Colonic mucosa (tissue), 4 donors: ENCODE data around the gene ARHGEF2. TPM values are rescaled to one million over a fixed set of nuclear protein-coding genes. Genes with fewer than 3 reads are reported as not detected.

Experiments used
- DNase-seq: peaks from one replicate; pipeline ENCODE4 v3.0.0-alpha.2; 2020
- H3K27ac ChIP-seq: fragments of 200-600 bp; one replicate; pipeline ENCODE4 v1.8.0; 2021
- H3K27me3 ChIP-seq: fragments of 200-600 bp; one replicate; pipeline ENCODE4 v1.8.0; 2021
- H3K36me3 ChIP-seq: fragments of 200-600 bp; one replicate; pipeline ENCODE4 v1.8.0; 2021
- H3K4me1 ChIP-seq: fragments of 200-600 bp; one replicate; pipeline ENCODE4 v1.8.0; 2021; ENCODE audit warnings: mild to moderate bottlenecking
- H3K4me3 ChIP-seq: fragments of 200-600 bp; one replicate; pipeline ENCODE4 v1.8.0; 2021
- H3K9ac ChIP-seq, 2 donors: one replicate each; pipeline ENCODE4 v1.7.0; 2013; ENCODE audit warnings: control low read depth in 2 of 2, low read depth in 2 of 2, low read length in 2 of 2
- H3K9me3 ChIP-seq: fragments of 200-600 bp; one replicate; pipeline ENCODE4 v1.8.0; 2021
- intact Hi-C: fragments of 100-400 bp; cut with DNase I; formaldehyde crosslinking; loops from one replicate; pipeline ENCODE4 v1.14.1; 2022
- total RNA-seq, 2 donors: library from RNA; stranded (reverse); fragmentation: NEBNext Ultra II Directional in 1 of 2; extraction: Animal tissue kit (Norgen Biotek cat#: 25700) in 1 of 2; gene quantifications; one replicate each; pipeline ENCODE4 v1.2.1, GENCODE V29; 2021
- TF ChIP-seq, protein P1 (sequence below): fragments of 200-600 bp; IDR thresholded peaks from one replicate; pipeline ENCODE4 v1.8.0; 2022; ENCODE audit warnings: antibody characterized with exemption, mild to moderate bottlenecking
- donor health status: healthy.
- donor health status: DM: no; HTN: no; CAD: no.
- donor health status: DM: no; HTN: no; CAD: no.

ARHGEF2 gene
- total RNA-seq, 2 donors from 2014 or later, result 91.9 to 92.6 TPM

DNA sequence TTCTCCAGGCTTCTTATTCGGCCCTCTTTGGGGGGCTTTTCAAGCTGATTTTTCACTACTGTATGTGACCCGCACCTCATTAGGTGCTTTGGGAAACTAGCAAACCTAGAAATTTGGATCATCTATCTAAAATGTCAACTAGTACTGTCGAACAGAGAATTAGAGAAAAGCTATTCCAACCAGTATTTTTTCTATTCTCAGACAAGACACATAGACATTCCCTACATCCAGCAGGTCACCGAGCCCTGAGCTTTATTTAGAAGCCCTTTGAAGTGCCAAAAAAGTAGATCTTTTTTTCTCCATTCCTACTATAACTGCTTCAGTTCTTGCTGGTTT is 42.7 kb upstream of the ARHGEF2 start:
- no peaks in the 10 kb centered on the region for H3K9me3 ChIP-seq
- intact Hi-C loops, result no loop called here
- TF ChIP-seq, protein P1, sequence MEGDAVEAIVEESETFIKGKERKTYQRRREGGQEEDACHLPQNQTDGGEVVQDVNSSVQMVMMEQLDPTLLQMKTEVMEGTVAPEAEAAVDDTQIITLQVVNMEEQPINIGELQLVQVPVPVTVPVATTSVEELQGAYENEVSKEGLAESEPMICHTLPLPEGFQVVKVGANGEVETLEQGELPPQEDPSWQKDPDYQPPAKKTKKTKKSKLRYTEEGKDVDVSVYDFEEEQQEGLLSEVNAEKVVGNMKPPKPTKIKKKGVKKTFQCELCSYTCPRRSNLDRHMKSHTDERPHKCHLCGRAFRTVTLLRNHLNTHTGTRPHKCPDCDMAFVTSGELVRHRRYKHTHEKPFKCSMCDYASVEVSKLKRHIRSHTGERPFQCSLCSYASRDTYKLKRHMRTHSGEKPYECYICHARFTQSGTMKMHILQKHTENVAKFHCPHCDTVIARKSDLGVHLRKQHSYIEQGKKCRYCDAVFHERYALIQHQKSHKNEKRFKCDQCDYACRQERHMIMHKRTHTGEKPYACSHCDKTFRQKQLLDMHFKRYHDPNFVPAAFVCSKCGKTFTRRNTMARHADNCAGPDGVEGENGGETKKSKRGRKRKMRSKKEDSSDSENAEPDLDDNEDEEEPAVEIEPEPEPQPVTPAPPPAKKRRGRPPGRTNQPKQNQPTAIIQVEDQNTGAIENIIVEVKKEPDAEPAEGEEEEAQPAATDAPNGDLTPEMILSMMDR, result no peak
- H3K27me3 ChIP-seq, result no peaks in the 10 kb centered on the region
- H3K27ac ChIP-seq, result peak overlapping the region; percentile 80
- no peaks in the 10 kb centered on the region for H3K4me1 ChIP-seq
- DNase-seq, result no peak
- peak overlapping the region in 1 of 2 donors; percentile 82 for H3K9ac ChIP-seq
- H3K4me3 ChIP-seq, result peak overlapping the region; percentile 89
- H3K36me3 ChIP-seq, result peaks cover 7% of the 10 kb centered on the region

DNA sequence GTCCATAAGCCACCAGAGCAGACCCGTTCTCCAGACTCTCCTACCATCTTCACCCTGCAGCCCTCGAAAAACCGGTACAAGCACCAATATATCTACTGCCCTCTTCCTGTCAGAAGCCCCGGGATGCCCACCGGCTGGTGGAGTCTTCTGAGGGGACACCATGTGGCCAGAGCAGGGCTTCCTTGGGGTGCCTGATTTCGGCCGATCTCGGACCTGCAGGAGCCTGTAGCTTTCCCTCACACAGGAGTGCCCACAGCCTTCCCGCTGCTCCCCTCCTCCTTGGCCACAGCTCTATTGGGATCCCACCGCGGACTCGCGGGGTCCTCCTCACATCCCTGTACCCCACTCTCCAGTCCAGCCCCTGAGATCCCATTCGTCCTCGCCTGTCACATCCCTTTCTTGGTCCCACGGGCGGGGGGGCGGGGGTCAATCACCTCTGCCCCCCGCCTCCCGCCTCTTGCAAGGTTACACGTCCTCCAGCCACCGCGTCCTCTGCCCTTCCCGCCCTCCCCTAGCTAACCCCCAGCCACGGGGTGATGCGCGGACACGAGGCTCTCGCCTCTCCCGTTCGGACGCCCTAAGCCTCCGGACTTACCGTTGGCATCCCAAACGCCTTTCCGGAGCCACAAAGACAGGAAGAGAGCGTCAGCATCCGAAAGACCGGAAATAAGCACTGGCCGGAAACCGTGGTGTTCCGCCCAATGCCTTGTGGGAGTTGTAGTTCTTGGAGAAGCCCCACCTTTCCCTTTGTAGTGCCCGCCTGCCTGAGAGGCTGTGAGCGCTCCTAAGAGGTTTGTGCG is 42.1 kb upstream of the ARHGEF2 start, which contains the start of gene SSR2:
Gene SSR2 (minus strand): TSS at position 659 of the 800 bp plus-strand sequence. CDS start 784 bp downstream, outside the sequence.
- Histone ChIP-seq H3K9me3 (no peaks in the 10 kb centered on the region), H3K27me3 (no peaks in the 10 kb centered on the region), H3K4me1 (no peaks in the 10 kb centered on the region), H3K4me3 (peak within 1 kb of the TSS; percentile 89), H3K27ac (peak within 1 kb of the TSS; percentile 80), H3K9ac (peak within 1 kb of the TSS; percentile 72 to 82), H3K36me3 (peaks cover 8% of the 10 kb centered on the region)
- peak; percentile 94 for DNase-seq
- intact Hi-C loops, result no loop called here
- TF ChIP-seq, protein P1, result no peak

DNA sequence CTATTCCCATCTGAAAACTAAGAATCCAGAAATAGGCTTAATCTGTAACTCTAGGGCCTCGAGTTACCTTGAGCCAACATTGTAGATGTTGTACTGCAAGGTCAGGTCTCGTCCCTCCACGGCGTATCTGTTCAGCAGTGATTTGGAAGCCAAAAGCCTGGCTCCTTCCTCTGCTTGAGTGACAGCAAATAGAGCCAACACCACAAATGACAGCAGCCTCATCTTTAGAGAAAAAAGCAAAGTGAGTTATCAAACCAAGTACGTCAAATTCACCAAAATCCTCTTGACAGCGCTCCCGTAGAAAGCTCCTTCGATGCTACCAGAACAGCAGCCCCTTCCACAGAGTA is 41.6 kb upstream of the ARHGEF2 start:
- peak overlapping the region; percentile 89 for H3K4me3 ChIP-seq
- no peak for DNase-seq
- H3K9ac ChIP-seq, result peak overlapping the region; percentile 72 to 82
- H3K27ac ChIP-seq, result peak overlapping the region; percentile 80
- H3K9me3 ChIP-seq, result no peaks in the 10 kb centered on the region
- H3K4me1 ChIP-seq, result no peaks in the 10 kb centered on the region
- no peaks in the 10 kb centered on the region for H3K27me3 ChIP-seq
- intact Hi-C loops, result no loop called here
- peaks cover 8% of the 10 kb centered on the region for H3K36me3 ChIP-seq
- TF ChIP-seq, protein P1, result no peak

DNA sequence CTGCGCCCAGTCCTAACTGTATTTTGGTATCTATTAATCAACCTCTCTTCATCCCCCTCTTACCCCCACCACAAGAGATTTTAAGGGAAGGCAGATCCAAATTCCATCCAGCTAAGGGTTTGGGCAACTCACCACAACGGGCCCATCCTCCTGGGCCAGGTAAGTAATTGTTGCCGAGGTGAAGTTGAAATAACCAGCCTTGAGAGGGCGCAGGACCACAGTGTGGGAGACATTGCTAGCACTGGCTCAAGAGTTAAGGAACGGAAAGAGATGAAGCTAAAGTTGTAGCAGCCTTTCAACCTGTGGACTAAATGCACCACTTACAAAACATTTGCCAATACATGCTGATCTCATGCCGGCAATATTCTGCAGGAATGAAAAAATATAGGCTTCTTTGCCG is 36.5 kb upstream of the ARHGEF2 start:
- Histone ChIP-seq H3K9me3 (no peaks in the 10 kb centered on the region), H3K4me3 (no peak overlapping the region), H3K9ac (no peak overlapping the region), H3K27me3 (no peaks in the 10 kb centered on the region), H3K27ac (no peak overlapping the region), H3K4me1 (no peaks in the 10 kb centered on the region), H3K36me3 (peaks cover 23% of the 10 kb centered on the region)
- TF ChIP-seq, protein P1, result no peak
- no peak for DNase-seq
- intact Hi-C loops, result no loop called here

DNA sequence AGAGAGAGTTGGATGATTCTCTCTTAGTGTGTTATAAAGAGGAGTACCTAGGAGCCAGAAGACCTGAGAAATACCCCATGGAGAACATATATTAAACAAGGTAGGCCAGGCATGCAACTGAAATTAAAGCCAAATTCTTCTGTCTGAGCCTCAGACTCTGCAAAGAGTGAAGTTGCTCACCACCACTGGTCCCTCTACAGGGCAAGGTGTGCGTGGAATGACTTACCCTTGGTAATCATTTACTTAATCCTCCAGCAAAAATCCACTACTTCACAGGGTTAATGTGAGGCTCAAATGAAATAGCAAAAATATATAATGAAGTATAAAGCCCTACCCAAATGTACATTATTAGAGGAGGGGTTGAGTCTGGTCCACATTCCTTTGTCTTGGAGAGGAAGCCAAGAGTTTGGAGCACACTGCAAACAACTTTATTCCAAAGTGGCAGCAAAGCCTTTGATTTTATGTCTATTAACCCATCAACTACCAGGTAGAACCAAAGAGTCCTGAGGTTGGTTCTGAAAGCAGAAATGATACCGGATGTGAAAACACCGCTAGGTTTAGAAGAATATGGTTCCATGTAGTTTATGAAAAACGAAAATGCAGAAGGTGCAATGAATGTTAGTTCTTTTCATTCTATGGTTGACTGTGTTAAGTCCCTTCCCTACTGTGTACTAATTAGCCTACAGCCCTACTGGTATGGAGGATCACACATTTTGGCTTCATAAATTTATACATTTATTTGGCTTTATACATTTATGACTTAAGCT is 33.9 kb upstream of the ARHGEF2 start:
- Histone ChIP-seq H3K9me3 (no peaks in the 10 kb centered on the region), H3K4me3 (no peak overlapping the region), H3K9ac (no peak overlapping the region), H3K27me3 (no peaks in the 10 kb centered on the region), H3K36me3 (peaks cover 23% of the 10 kb centered on the region), H3K4me1 (no peaks in the 10 kb centered on the region), H3K27ac (no peak overlapping the region)
- TF ChIP-seq, protein P1, result no peak
- intact Hi-C loops, result no loop called here
- no peak for DNase-seq
